ENCODE results near the gene TAMALIN.

- TF ChIP-seq GATA2 (IDR thresholded peaks at IDR 0.05; ENCODE audit: low read depth, low read length) (no peak), GATA3 (IDR thresholded peaks at IDR 0.05; ENCODE audit: low read depth, low read length) (no peak)
These were observed 29.9 kb downstream of the TAMALIN start for GRCh38 chr12:52036587-52037171.

All from SH-SY5Y (cell line).